ENCODE measurements around the gene ABCC4.

Gene ABCC4

GRCh38 chr13:95255072-95255732 is 46.0 kb downstream of the ABCC4 start:
- no peak for DNase-seq

GRCh38 chr13:95254339-95254738 is 46.9 kb downstream of the ABCC4 start:
- no peak for DNase-seq

GRCh38 chr13:95253033-95253432 is 48.2 kb downstream of the ABCC4 start:
- DNase-seq: no peak

- DNase-seq: no peak
Observed at GRCh38 chr13:95251641-95252040, 49.6 kb downstream of the ABCC4 start.

- no peak for DNase-seq
Observed at GRCh38 chr13:95250961-95251360, 50.3 kb downstream of the ABCC4 start.

GRCh38 chr13:95248953-95249352 is 52.3 kb downstream of the ABCC4 start:
- DNase-seq: no peak

GRCh38 chr13:95247852-95248251 is 53.4 kb downstream of the ABCC4 start:
- no peak for DNase-seq

GRCh38 chr13:95247171-95247570 is 54.1 kb downstream of the ABCC4 start:
- no peak for DNase-seq

GRCh38 chr13:95246292-95247082 is 54.8 kb downstream of the ABCC4 start:
- no peak for DNase-seq

GRCh38 chr13:95245071-95245470 is 56.2 kb downstream of the ABCC4 start:
- DNase-seq: no peak

- DNase-seq: no peak
Observed at GRCh38 chr13:95243207-95243606, 58.0 kb downstream of the ABCC4 start.

GRCh38 chr13:95241321-95241720 is 59.9 kb downstream of the ABCC4 start:
- DNase-seq: no peak

- no peak for DNase-seq
Observed at GRCh38 chr13:95239283-95239682, 62.0 kb downstream of the ABCC4 start.

- no peak for DNase-seq
Observed at GRCh38 chr13:95237310-95237870, 63.9 kb downstream of the ABCC4 start.

GRCh38 chr13:95236774-95237173 is 64.5 kb downstream of the ABCC4 start:
- no peak for DNase-seq

- DNase-seq: no peak
Observed at GRCh38 chr13:95235974-95236373, 65.3 kb downstream of the ABCC4 start.

GRCh38 chr13:95235199-95235756 is 66.0 kb downstream of the ABCC4 start:
- no peak for DNase-seq

- no peak for DNase-seq
Observed at GRCh38 chr13:95234242-95234641, 67.0 kb downstream of the ABCC4 start.

- DNase-seq: no peak
Observed at GRCh38 chr13:95233026-95233635, 68.1 kb downstream of the ABCC4 start.

GRCh38 chr13:95231393-95231792 is 69.9 kb downstream of the ABCC4 start:
- DNase-seq: no peak

GRCh38 chr13:95229855-95230254 is 71.4 kb downstream of the ABCC4 start:
- DNase-seq: no peak

GRCh38 chr13:95228130-95228529 is 73.1 kb downstream of the ABCC4 start:
- DNase-seq: no peak

GRCh38 chr13:95226932-95227695 is 74.1 kb downstream of the ABCC4 start:
- no peak for DNase-seq
